ENCODE measurements around the gene C16orf96. TPM values are rescaled to one million over a fixed set of nuclear protein-coding genes. Genes with fewer than 3 reads are reported as not detected.
A peak's percentile ranks its signal among the peaks of the same experiment; 100 is the strongest.

The C16orf96 gene
- total RNA-seq, 1 experiment from 2014 or later, result 0.10 TPM

- no TSS peak for BruUV-seq (replicated peaks)
- H3K9me3 ChIP-seq (ENCODE audit: control insufficient read depth in 1 of 2, insufficient read depth in 1 of 2, low read depth in 1 of 2, low read length in 2 of 2), result peaks cover 9 to 15% of the 10 kb centered on the region in 2 experiments; a peak in 3 of 4 replicates
- ChIA-PET POLR2A (no interaction called here), CTCF (interaction anchor here (1.4 kb wide), 1 partner anchor 11 kb away, joined by 11 read pairs; no protein-coding TSS in a partner anchor), RAD21 (ENCODE audit: low non-redundant PET in 1 of 2, low total read pairs in 2 of 2, uncharacterized antibody in 2 of 2, unreplicated experiment in 2 of 2) (no interaction called here)
- H3K9me2 ChIP-seq (ENCODE audit: insufficient read depth), result no peaks in the 10 kb centered on the region
- no peaks in the 10 kb centered on the region for H4K20me1 ChIP-seq (ENCODE audit: insufficient read depth)
- no peaks in the 10 kb centered on the region for H3K27me3 ChIP-seq (ENCODE audit: insufficient read depth, low read length)
- no peak overlapping the region for H3K27ac ChIP-seq (ENCODE audit: low read depth, low read length)
- no peaks in the 10 kb centered on the region for H3K36me3 ChIP-seq (ENCODE audit: control insufficient read depth in 1 of 2, insufficient read depth in 2 of 2, low read length in 2 of 2)
- intact Hi-C loops (cut with micrococcal nuclease), result no loop called here
- 0 out of 2 replicates have a peak overlapping the region, but pooled peaks have one; percentile 27 for H3K9ac ChIP-seq (ENCODE audit: low read length)
- H3K4me1 ChIP-seq (ENCODE audit: control insufficient read depth in 1 of 2, insufficient read depth in 2 of 2, low read length in 2 of 2), result peaks cover 0 to 14% of the 10 kb centered on the region in 2 experiments; a peak in 1 of 4 replicates
- peak; percentile 39 for ATAC-seq
- H3K4me2 ChIP-seq (ENCODE audit: low read length), result peak overlapping the region; percentile 84
- peak overlapping the region; percentile 25 to 55 for H3K4me3 ChIP-seq (replicated peaks in 1 of 2; ENCODE audit: low read depth in 1 of 2, low read length in 2 of 2)
- no peak for TF ChIP-seq EZH2 (IDR thresholded peaks at IDR 0.05)
- no peak for TF ChIP-seq CBX3 (IDR thresholded peaks at IDR 0.05; ENCODE audit: low read depth)
- no peak for TF ChIP-seq POLR2A (IDR thresholded peaks at IDR 0.05; ENCODE audit: borderline replicate concordance, extremely low read depth, insufficient read depth, insufficient read length)
- TF ChIP-seq SIN3A (IDR thresholded peaks at IDR 0.05; ENCODE audit: low read depth), result no peak
- no peak for TF ChIP-seq CEBPB (IDR thresholded peaks at IDR 0.05; ENCODE audit: low read depth)
- DNase-seq (ENCODE audit: low read depth, low spot score), result no peak
- no peak overlapping the region for H2AFZ ChIP-seq (ENCODE audit: low read depth, low read length, poor library complexity, severe bottlenecking)
- H3K79me2 ChIP-seq (ENCODE audit: insufficient read depth, low read length), result no peaks in the 10 kb centered on the region
Observed at GRCh38 chr16:4537376-4538343, 18.5 kb upstream of the C16orf96 start.

GRCh38 chr16:4538350-4539235, 17.5 kb upstream of the C16orf96 start, which contains the start of gene CDIP1:
CDIP1 (minus strand) TSS chr16:4538773; CDS start chr16:4514130, 24,643 bp downstream.
- CTCF ChIA-PET, result interaction anchor here (2.1 kb wide), 1 partner anchor 10 kb away, joined by 10 read pairs; no protein-coding TSS in a partner anchor
- POLR2A ChIA-PET, result no interaction called here
- Histone ChIP-seq H3K4me2 (ENCODE audit: low read length) (peak within 1 kb of the TSS; percentile 84), H3K27ac (ENCODE audit: low read depth, low read length) (no peak within 1 kb of the TSS; the same call in 1 of the 2 replicates), H2AFZ (ENCODE audit: low read depth, low read length, poor library complexity, severe bottlenecking) (peak within 1 kb of the TSS; percentile 1), H4K20me1 (ENCODE audit: insufficient read depth) (no peaks in the 10 kb centered on the region), H3K79me2 (ENCODE audit: insufficient read depth, low read length) (no peaks in the 10 kb centered on the region), H3K9me3 (ENCODE audit: control insufficient read depth in 1 of 2, insufficient read depth in 1 of 2, low read depth in 1 of 2, low read length in 2 of 2) (peaks cover 9 to 15% of the 10 kb centered on the region in 2 experiments; a peak in 3 of 4 replicates), H3K9ac (ENCODE audit: low read length) (peak within 1 kb of the TSS; percentile 36; the same call in 1 of the 2 replicates), H3K9me2 (ENCODE audit: insufficient read depth) (no peaks in the 10 kb centered on the region), H3K4me1 (ENCODE audit: control insufficient read depth in 1 of 2, insufficient read depth in 2 of 2, low read length in 2 of 2) (peaks cover 0 to 14% of the 10 kb centered on the region in 2 experiments; a peak in 1 of 4 replicates), H3K27me3 (ENCODE audit: insufficient read depth, low read length) (no peaks in the 10 kb centered on the region), H3K36me3 (ENCODE audit: control insufficient read depth in 1 of 2, insufficient read depth in 2 of 2, low read length in 2 of 2) (no peaks in the 10 kb centered on the region), H3K4me3 (replicated peaks in 1 of 2; ENCODE audit: low read depth in 1 of 2, low read length in 2 of 2) (peak within 1 kb of the TSS; percentile 25 to 55)
- RAD21 ChIA-PET (ENCODE audit: low non-redundant PET in 1 of 2, low total read pairs in 2 of 2, uncharacterized antibody in 2 of 2, unreplicated experiment in 2 of 2), result no interaction called here
- BruUV-seq (replicated peaks), result no TSS peak
- TF ChIP-seq JUND (IDR thresholded peaks at IDR 0.05) (no peak), POLR2AphosphoS5 (IDR thresholded peaks at IDR 0.05; ENCODE audit: low read depth, low read length) (peak; percentile 53), EGR1 (IDR thresholded peaks at IDR 0.05; ENCODE audit: low read depth) (peak; percentile 59; the same call in 1 of the 2 replicates), YY1 (IDR thresholded peaks at IDR 0.05; ENCODE audit: extremely low read depth, insufficient replicate concordance, low read depth, low read length) (no peak), SP1 (IDR thresholded peaks at IDR 0.05; ENCODE audit: low read depth) (peak; percentile 32), CBX3 (IDR thresholded peaks at IDR 0.05; ENCODE audit: low read depth) (peak; percentile 100), ZFX (IDR thresholded peaks at IDR 0.05) (peak; percentile 70; the same call in 1 of the 2 replicates), EZH2phosphoT487 (IDR thresholded peaks at IDR 0.05; ENCODE audit: borderline replicate concordance) (no peak)
- TF ChIP-seq, protein P1, sequence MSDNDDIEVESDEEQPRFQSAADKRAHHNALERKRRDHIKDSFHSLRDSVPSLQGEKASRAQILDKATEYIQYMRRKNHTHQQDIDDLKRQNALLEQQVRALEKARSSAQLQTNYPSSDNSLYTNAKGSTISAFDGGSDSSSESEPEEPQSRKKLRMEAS (IDR thresholded peaks at IDR 0.05), result peak; percentile 100
- ATAC-seq (peak; percentile 84), DNase-seq (ENCODE audit: low read depth, low spot score) (peak; percentile 89)
- intact Hi-C loops (cut with micrococcal nuclease), result no loop called here
